Mucosa of rectum (tissue), 2 donors: ENCODE measurements around the gene SHC3.

Experiments
- H3K27ac ChIP-seq, 2 donors: one replicate each; pipeline ENCODE4 v1.7.0; 2013; ENCODE audit warnings: inconsistent platforms in 2 of 2, low read depth in 2 of 2, low read length in 2 of 2
- H3K27me3 ChIP-seq, 2 donors: one replicate each; pipeline ENCODE4 v1.7.0; 2013; ENCODE audit warnings: low read length in 2 of 2; ENCODE audit not compliant: control insufficient read depth in 2 of 2, insufficient read depth in 2 of 2
- H3K36me3 ChIP-seq, 2 donors: one replicate each; pipeline ENCODE4 v1.7.0; 2013; ENCODE audit warnings: low read length in 2 of 2; ENCODE audit not compliant: control insufficient read depth in 2 of 2, insufficient read depth in 2 of 2
- H3K4me1 ChIP-seq, 2 donors: one replicate each; pipeline ENCODE4 v1.7.0; 2013; ENCODE audit warnings: low read length in 2 of 2, mild to moderate bottlenecking in 1 of 2; ENCODE audit not compliant: control insufficient read depth in 2 of 2, insufficient read depth in 2 of 2
- H3K4me3 ChIP-seq, 2 donors: one replicate each; pipeline ENCODE4 v1.7.0; 2013; ENCODE audit warnings: low read length in 2 of 2
- H3K9ac ChIP-seq, 2 donors: one replicate each; pipeline ENCODE4 v1.7.0; 2013; ENCODE audit warnings: low read length in 2 of 2, low read depth in 1 of 2, mild to moderate bottlenecking in 1 of 2
- H3K9me3 ChIP-seq, 2 donors: one replicate each; pipeline ENCODE4 v1.7.0; 2013; ENCODE audit warnings: low read length in 2 of 2; ENCODE audit not compliant: control insufficient read depth in 2 of 2
- donor health status: healthy.
- donor health status: Normal muscosa, but diverticular disease.

SHC3 gene

DNA sequence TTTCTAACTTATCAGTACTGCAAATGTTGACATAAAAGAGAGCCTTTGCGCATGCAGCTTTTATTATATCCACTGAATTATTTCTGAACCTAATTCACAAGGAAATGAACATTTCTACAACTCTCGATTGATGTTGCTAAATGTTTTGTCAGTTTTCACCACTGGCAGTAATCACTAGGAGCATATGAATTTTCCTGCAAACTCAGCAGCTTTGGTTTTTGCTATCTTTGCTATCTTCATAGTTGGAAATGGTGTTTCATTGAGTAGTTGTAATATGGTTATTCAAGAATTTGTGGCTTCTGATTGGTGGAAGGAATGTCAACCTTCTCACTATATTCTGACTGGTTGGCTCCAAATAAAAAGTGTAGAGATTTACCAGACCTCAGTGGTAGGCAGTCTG lies 8.9 kb upstream of the SHC3 start:
- Histone ChIP-seq H3K9me3 (no peaks in the 10 kb centered on the region), H3K4me1 (no peaks in the 10 kb centered on the region), H3K27ac (no peak overlapping the region), H3K4me3 (no peak overlapping the region), H3K9ac (no peak overlapping the region), H3K27me3 (no peaks in the 10 kb centered on the region), H3K36me3 (no peaks in the 10 kb centered on the region)

GRCh38 chr9:89186960-89187359 lies 8.3 kb upstream of the SHC3 start:
- Histone ChIP-seq H3K27me3 (no peaks in the 10 kb centered on the region), H3K9me3 (no peaks in the 10 kb centered on the region), H3K27ac (no peak overlapping the region), H3K4me1 (no peaks in the 10 kb centered on the region), H3K9ac (no peak overlapping the region), H3K36me3 (no peaks in the 10 kb centered on the region), H3K4me3 (no peak overlapping the region)

GRCh38 chr9:89185980-89186379 lies 7.4 kb upstream of the SHC3 start:
- Histone ChIP-seq H3K4me1 (no peaks in the 10 kb centered on the region), H3K4me3 (no peak overlapping the region), H3K9me3 (no peaks in the 10 kb centered on the region), H3K9ac (no peak overlapping the region), H3K27me3 (no peaks in the 10 kb centered on the region), H3K36me3 (no peaks in the 10 kb centered on the region), H3K27ac (no peak overlapping the region)

DNA sequence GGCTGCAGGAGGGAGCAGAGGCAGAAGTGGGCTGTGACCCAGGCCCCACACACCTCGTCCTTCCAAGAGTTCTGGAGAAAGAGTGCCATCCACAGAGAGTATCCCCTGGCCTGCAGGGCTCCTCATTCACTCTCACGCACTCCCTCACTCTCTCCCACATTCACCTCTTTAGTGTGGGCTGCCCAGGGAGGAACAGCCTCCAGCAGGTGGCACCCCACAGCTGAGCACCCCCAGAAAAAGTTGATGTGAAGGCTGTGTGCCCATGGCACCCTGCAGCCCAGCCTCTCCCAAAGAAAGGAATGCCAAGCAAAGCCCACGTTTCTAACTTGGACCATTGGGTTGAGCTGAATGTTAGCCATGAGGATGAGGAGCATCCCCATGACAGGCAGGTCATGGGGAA lies 4.5 kb upstream of the SHC3 start:
- H3K4me3 ChIP-seq, result no peak overlapping the region
- peaks cover 0 to 2% of the 10 kb centered on the region in 2 donors for H3K27me3 ChIP-seq
- no peak overlapping the region for H3K27ac ChIP-seq
- no peak overlapping the region for H3K9ac ChIP-seq
- no peaks in the 10 kb centered on the region for H3K36me3 ChIP-seq
- H3K9me3 ChIP-seq, result no peaks in the 10 kb centered on the region
- peaks cover 11 to 19% of the 10 kb centered on the region in 2 donors for H3K4me1 ChIP-seq

- no peak overlapping the region for H3K27ac ChIP-seq
Observed at GRCh38 chr9:89182369-89182768, 3.8 kb upstream of the SHC3 start.

DNA sequence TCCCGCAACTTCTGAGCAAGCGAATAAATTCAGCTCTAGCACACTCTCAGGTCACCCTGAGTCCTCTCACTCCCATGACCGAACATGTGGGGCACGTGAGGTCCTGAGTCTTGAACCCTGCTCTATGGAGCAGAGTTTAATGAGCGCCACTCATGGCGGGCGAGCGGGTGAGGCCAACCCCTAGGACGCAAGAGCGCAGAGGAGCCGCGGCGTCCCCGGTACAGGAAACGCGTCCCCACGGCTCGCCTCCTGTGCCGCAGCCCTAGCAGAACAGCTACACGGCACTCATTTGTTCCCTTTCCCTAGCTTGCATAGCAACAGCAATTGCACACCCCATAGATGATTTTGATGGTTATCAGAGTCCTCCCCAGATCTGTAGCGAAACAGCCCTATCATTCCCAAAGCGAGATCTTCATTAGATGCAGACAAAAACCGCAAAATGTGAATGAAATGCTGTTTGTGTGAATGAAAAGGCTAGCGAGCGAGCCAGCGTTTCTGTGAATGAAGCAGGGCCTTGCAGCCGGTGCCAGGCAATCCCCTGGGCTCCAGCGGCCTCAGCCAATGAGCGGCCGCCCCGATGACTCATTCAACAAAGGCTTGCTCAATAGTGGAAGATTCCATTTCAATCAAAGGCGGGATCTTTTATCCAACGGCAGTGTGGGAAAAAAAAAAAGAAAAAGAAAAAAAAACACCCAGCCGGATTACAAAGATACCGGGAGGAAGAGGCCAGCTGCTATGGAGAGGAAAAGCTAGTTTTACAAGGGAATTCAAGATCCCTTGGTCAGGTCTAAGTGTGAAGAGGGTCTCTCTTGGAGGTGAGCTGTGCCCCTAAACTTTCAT lies 1.5 kb upstream of the SHC3 start:
- peak overlapping the region; percentile 43 to 70 for H3K4me3 ChIP-seq
- peaks cover 11 to 20% of the 10 kb centered on the region in 2 donors for H3K4me1 ChIP-seq
- H3K9ac ChIP-seq, result peak overlapping the region; percentile 56 to 57
- no peaks in the 10 kb centered on the region for H3K36me3 ChIP-seq
- H3K27ac ChIP-seq, result peak overlapping the region; percentile 57 to 69
- H3K9me3 ChIP-seq, result no peaks in the 10 kb centered on the region
- H3K27me3 ChIP-seq, result peaks cover 16 to 21% of the 10 kb centered on the region in 2 donors

More at GRCh38 chr9:89182369-89182768, 3.8 kb upstream of the SHC3 start:
- Histone ChIP-seq H3K4me3 (no peak overlapping the region), H3K4me1 (peaks cover 11 to 20% of the 10 kb centered on the region in 2 donors), H3K9me3 (no peaks in the 10 kb centered on the region), H3K27me3 (peaks cover 4 to 6% of the 10 kb centered on the region in 2 donors), H3K36me3 (no peaks in the 10 kb centered on the region), H3K9ac (no peak overlapping the region)

DNA sequence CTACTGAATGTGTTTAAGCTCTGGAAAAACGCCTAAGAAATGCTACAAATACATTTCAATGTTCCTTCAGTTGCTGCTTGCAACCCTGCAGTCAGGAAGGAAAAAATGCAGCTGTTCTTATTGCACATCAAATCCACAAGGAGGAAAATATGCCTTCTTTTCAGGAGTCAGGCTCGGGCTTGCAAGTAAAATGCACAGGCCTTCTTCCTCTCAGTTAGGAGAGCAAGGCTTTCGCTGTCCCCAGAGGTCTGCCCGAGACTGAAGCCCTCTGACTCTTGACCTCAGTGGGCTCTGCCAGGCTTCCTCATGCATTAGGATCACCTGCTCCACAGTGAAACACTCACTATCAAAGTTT lies 899 bp upstream of the SHC3 start:
- H3K9ac ChIP-seq, result peak overlapping the region; percentile 56 to 57
- H3K9me3 ChIP-seq, result no peaks in the 10 kb centered on the region
- peak overlapping the region; percentile 57 to 69 for H3K27ac ChIP-seq
- peaks cover 11 to 20% of the 10 kb centered on the region in 2 donors for H3K4me1 ChIP-seq
- H3K27me3 ChIP-seq, result peaks cover 16 to 26% of the 10 kb centered on the region in 2 donors
- H3K4me3 ChIP-seq, result peak overlapping the region; percentile 43 to 70
- no peaks in the 10 kb centered on the region for H3K36me3 ChIP-seq

DNA sequence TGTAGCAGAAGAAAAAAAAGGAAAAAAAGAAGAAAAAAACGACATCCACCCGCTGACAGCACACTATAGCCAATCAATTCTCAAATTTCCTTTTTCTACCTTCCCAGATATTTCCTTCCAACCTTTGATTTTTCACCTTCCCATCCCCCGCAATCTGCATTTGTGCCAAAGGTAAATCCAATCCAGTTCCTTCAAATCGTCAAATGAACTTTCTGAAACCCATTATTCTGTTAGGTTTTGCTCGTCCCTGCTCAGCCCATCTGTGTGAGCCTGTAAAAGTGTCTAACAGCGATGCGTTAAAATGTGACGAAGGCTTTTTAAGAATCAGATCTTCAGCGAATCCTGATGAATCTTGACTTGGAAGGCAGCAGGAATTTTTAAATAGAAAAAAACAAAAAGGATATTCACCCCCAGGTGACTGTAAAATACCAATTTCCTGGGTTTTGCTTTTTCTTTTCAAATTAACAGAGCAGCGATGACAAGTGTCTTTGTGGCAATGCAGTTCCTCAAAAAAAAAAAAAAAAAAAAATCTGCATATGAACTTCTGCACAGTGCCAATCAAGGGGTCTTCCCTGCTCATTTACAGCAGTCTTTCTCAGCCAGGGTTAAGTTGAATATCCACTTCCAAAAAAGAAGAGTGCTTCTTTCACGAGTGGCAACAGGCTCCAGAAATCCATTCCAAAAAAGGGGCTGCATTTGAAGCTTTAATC lies 367 bp upstream of the SHC3 start:
- H3K27me3 ChIP-seq, result peaks cover 16 to 28% of the 10 kb centered on the region in 2 donors
- H3K4me1 ChIP-seq, result peaks cover 11 to 20% of the 10 kb centered on the region in 2 donors
- no peaks in the 10 kb centered on the region for H3K9me3 ChIP-seq
- H3K4me3 ChIP-seq, result peak overlapping the region; percentile 43 to 70
- no peak overlapping the region for H3K9ac ChIP-seq
- H3K27ac ChIP-seq, result no peak overlapping the region
- no peaks in the 10 kb centered on the region for H3K36me3 ChIP-seq

DNA sequence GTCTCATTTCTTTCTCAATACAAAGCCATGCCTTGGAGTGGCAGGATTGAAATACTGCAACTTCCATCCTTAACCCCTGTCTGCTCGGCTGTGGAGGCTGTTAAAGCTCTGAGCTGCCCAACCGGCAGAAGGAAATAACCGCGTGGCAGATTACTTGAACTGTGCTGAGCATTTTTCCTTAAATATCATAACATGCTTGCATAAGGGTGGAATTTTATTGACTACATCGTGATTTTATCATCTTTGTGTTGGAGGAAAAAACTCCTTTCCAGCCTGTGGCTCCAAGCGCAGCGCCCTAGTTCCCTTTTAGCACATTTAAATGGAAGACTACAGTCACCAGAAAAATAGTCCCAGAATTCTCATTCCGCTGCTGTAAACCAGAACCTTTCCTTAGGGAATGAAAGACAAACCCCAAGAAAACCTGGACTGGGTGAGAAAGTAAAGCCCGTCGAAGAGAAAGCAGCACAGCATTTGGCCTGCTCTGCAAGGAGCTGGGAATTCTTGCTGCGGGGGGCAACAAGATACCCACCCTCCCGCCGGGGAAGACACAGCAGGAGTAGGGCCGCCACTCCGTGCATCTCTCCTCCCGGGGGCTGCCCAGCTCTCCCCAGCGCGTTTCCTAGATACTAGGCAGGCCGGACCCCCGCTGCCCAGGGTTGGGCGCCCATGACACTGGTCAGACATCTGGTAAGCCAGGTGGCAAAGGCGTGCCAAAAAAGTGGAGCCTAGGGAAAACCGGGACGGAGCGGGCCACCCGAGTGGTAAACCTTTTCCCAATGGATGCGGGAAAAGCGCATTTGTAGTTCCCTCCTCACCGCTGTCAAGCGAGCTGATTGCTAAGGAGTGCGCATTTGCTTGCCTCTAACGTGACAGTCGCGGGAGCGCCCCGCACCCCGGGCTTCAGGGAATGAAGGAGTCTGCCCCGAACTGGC lies 1.3 kb downstream of the SHC3 start:
- H3K36me3 ChIP-seq, result no peaks in the 10 kb centered on the region
- H3K4me1 ChIP-seq, result peaks cover 11 to 20% of the 10 kb centered on the region in 2 donors
- H3K9ac ChIP-seq, result no peak overlapping the region
- H3K9me3 ChIP-seq, result no peaks in the 10 kb centered on the region
- peaks cover 16 to 31% of the 10 kb centered on the region in 2 donors for H3K27me3 ChIP-seq
- no peak overlapping the region for H3K27ac ChIP-seq
- H3K4me3 ChIP-seq, result peak overlapping the region in 1 of 2 donors; percentile 29
